GM12892 (cell line): Measurements from ENCODE around the gene ADAM29.

ENCODE experiments used
- POLR2A ChIP-seq: IDR thresholded peaks from 2 replicates; pipeline ENCODE4 v1.6.1; 2011; ENCODE audit warnings: low read depth, low read length, control low read depth
- POLR2AphosphoS5 ChIP-seq: IDR thresholded peaks from 2 replicates; pipeline ENCODE4 v1.6.1; 2011; ENCODE audit warnings: low read depth, low read length, control low read depth

DNA sequence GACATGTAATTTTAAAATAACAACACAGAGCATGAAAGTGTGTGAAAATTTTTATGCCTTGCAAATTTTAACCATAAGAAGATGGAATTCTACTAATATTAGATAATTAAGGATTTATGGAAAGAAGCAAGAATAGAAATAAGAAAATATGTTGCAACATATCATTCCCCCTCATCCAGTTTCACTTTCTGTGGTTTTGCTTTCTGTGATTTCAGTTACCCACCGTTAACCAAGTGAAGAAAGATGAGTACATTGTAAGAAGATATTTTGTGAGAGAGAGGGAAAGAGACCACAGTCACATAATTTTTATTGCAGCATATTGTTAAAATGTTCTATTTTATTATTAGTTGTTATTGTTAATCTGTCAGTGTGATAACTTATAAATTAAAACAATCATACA is 77.9 kb downstream of the ADAM29 start:
- TF ChIP-seq POLR2A (no peak), POLR2AphosphoS5 (no peak)
